ENCODE measurements around the gene CIC. TPM values are rescaled to one million over a fixed set of nuclear protein-coding genes. Genes with fewer than 3 reads are reported as not detected.

Gene CIC
- total and polyA plus RNA-seq, 10 of the 15 experiments (the other 5 are each of a cell fraction or from before 2014, with no cell fraction given): 0.18 to 50.6 (median 7.1) TPM

- TF ChIP-seq CEBPZ (IDR thresholded peaks at IDR 0.05; ENCODE audit: low read depth, low read length) (no peak), NFYB (IDR thresholded peaks at IDR 0.05; ENCODE audit: insufficient read depth, low read depth, low read length) (no peak), SUPT20H (IDR thresholded peaks at IDR 0.05; ENCODE audit: borderline replicate concordance, control insufficient read depth, low read depth, low read length) (no peak), NFYA (IDR thresholded peaks at IDR 0.05; ENCODE audit: borderline replicate concordance, low read depth, low read length) (no peak), BRCA1 (IDR thresholded peaks at IDR 0.05; ENCODE audit: low read depth, low read length) (no peak), STAT1 (conservative IDR thresholded peaks at IDR 0.05) (peak; percentile 97; the same call in 1 of the 2 replicates), NBN (IDR thresholded peaks at IDR 0.05) (no peak; the same call in 1 of the 2 replicates), SREBF1 (IDR thresholded peaks at IDR 0.05; ENCODE audit: low read length) (peak; percentile 91), RAD21 (IDR thresholded peaks at IDR 0.05; ENCODE audit: insufficient read depth, low read depth, low read length) (peak; percentile 40; the same call in 1 of the 2 replicates), NR2C1 (IDR thresholded peaks at IDR 0.05) (peak; percentile 96), RCOR1 (conservative IDR thresholded peaks at IDR 0.05; ENCODE audit: low read depth, low read length) (0 out of 2 replicates have a peak, but pooled peaks have one; percentile 53), ZNF207 (IDR thresholded peaks at IDR 0.05; ENCODE audit: borderline replicate concordance) (peak; percentile 90), SREBF2 (IDR thresholded peaks at IDR 0.05; ENCODE audit: low read length) (no peak), JUND (IDR thresholded peaks at IDR 0.05; ENCODE audit: low read depth, low read length) (no peak), MYB (IDR thresholded peaks at IDR 0.05; ENCODE audit: borderline replicate concordance, low read depth, low read length) (no peak), BCL11A (IDR thresholded peaks at IDR 0.05; ENCODE audit: low read depth, low read length) (no peak)
- TF ChIP-seq, protein P1, sequence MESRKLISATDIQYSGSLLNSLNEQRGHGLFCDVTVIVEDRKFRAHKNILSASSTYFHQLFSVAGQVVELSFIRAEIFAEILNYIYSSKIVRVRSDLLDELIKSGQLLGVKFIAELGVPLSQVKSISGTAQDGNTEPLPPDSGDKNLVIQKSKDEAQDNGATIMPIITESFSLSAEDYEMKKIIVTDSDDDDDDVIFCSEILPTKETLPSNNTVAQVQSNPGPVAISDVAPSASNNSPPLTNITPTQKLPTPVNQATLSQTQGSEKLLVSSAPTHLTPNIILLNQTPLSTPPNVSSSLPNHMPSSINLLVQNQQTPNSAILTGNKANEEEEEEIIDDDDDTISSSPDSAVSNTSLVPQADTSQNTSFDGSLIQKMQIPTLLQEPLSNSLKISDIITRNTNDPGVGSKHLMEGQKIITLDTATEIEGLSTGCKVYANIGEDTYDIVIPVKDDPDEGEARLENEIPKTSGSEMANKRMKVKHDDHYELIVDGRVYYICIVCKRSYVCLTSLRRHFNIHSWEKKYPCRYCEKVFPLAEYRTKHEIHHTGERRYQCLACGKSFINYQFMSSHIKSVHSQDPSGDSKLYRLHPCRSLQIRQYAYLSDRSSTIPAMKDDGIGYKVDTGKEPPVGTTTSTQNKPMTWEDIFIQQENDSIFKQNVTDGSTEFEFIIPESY (IDR thresholded peaks at IDR 0.05): 0 out of 2 replicates have a peak, but pooled peaks have one; percentile 18
- TF ChIP-seq, protein P2, sequence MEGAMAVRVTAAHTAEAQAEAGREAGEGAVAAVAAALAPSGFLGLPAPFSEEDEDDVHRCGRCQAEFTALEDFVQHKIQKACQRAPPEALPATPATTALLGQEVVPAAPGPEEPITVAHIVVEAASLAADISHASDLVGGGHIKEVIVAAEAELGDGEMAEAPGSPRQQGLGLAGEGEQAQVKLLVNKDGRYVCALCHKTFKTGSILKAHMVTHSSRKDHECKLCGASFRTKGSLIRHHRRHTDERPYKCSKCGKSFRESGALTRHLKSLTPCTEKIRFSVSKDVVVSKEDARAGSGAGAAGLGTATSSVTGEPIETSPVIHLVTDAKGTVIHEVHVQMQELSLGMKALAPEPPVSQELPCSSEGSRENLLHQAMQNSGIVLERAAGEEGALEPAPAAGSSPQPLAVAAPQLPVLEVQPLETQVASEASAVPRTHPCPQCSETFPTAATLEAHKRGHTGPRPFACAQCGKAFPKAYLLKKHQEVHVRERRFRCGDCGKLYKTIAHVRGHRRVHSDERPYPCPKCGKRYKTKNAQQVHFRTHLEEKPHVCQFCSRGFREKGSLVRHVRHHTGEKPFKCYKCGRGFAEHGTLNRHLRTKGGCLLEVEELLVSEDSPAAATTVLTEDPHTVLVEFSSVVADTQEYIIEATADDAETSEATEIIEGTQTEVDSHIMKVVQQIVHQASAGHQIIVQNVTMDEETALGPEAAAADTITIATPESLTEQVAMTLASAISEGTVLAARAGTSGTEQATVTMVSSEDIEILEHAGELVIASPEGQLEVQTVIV (IDR thresholded peaks at IDR 0.05; ENCODE audit: borderline replicate concordance, partially characterized antibody): peak; percentile 86
- TF ChIP-seq, protein P3, sequence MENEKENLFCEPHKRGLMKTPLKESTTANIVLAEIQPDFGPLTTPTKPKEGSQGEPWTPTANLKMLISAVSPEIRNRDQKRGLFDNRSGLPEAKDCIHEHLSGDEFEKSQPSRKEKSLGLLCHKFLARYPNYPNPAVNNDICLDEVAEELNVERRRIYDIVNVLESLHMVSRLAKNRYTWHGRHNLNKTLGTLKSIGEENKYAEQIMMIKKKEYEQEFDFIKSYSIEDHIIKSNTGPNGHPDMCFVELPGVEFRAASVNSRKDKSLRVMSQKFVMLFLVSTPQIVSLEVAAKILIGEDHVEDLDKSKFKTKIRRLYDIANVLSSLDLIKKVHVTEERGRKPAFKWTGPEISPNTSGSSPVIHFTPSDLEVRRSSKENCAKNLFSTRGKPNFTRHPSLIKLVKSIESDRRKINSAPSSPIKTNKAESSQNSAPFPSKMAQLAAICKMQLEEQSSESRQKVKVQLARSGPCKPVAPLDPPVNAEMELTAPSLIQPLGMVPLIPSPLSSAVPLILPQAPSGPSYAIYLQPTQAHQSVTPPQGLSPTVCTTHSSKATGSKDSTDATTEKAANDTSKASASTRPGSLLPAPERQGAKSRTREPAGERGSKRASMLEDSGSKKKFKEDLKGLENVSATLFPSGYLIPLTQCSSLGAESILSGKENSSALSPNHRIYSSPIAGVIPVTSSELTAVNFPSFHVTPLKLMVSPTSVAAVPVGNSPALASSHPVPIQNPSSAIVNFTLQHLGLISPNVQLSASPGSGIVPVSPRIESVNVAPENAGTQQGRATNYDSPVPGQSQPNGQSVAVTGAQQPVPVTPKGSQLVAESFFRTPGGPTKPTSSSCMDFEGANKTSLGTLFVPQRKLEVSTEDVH (IDR thresholded peaks at IDR 0.05; ENCODE audit: low read depth, partially characterized antibody): peak; percentile 88
Measured at GRCh38 chr19:42244347-42245220, 24.5 kb upstream of the CIC start (continued).

Measured in GM12878 (cell line).